Measurements from ENCODE around the gene CEBPZOS. TPM values are rescaled to one million over a fixed set of nuclear protein-coding genes. Genes with fewer than 3 reads are reported as not detected.

Gene CEBPZOS
- total and polyA plus RNA-seq, 2 of the 8 experiments (the other 6 are each of a cell fraction or from before 2014, with no cell fraction given), result 27.3 to 43.5 TPM

DNA sequence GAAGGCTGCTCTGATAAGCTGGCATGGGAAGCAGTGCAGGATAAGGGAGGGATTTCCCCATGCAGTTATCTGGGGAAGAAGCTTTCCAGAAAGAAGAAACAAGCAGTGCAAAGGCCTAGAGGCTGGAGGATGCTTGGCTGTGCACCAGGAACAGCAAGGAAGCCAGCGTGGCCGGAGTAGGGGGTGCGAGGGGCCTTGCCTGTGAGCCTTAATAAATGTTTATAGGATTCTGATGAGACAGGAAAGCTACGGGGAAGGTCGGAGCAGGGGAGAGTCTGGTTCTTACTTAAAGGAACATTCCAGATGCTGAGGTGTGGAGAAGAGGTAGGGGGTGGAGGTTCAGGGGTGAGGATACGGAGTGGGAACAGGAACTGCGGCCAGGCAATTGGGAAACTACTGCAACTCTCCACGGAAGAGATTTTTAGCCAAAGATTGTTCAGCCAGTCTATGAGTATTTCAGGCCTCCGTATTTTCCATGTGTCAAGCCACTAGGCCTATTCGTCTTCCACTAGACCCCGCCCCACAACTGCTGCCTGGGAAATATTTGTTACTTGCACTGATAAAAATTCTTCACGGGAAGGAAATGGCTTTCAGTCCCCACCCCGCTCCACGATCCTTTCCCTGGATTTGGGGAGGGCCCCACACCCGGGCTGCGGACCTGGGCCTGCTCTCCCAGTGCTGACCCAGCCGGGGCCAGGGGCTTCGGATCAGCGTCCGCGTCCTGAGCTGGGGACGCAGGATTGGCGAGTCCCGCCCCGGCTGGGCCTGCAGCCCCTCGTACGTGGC, 40.0 kb upstream of the CEBPZOS start:
- Histone ChIP-seq H3K36me3 (ENCODE audit: control insufficient read depth in 2 of 4, insufficient read depth in 4 of 4, low read length in 3 of 4) (no peaks in the 10 kb centered on the region; a peak in 2 of 8 replicates), H3K9ac (replicated peaks in 1 of 4; ENCODE audit: extremely low read depth in 1 of 4, low read depth in 3 of 4, low read length in 3 of 4) (peak overlapping the region; percentile 51 to 78 (median 63)), H3K4me1 (replicated peaks in 1 of 4; ENCODE audit: control insufficient read depth in 3 of 4, insufficient read depth in 4 of 4, low read length in 3 of 4) (peaks cover 0 to 11% (median 8%) of the 10 kb centered on the region in 4 experiments; a peak in 6 of 7 replicates), H3K27me3 (replicated peaks in 1 of 4; ENCODE audit: control insufficient read depth in 3 of 4, extremely low read depth in 1 of 4, insufficient read depth in 3 of 4, low read length in 3 of 4) (no peaks in the 10 kb centered on the region), H2BK5ac (ENCODE audit: low read depth, low read length) (peak overlapping the region; percentile 48; the same call in 1 of the 2 replicates), H3K14ac (ENCODE audit: insufficient read length) (no peak overlapping the region), H3K4me2 (ENCODE audit: insufficient read depth in 1 of 2, low read depth in 2 of 2, low read length in 2 of 2) (peak overlapping the region; percentile 83 to 90), H3K56ac (replicated peaks; ENCODE audit: insufficient read length, low read depth, low read length) (no peak overlapping the region), H2BK20ac (ENCODE audit: low read length) (no peak overlapping the region), H3K4ac (replicated peaks; ENCODE audit: insufficient read length, low read depth, low read length) (peak overlapping the region; percentile 1), H2AK5ac (ENCODE audit: low read depth, low read length) (0 out of 2 replicates have a peak overlapping the region, but pooled peaks have one; percentile 4), H2BK120ac (replicated peaks; ENCODE audit: low read depth, low read length) (peak overlapping the region; percentile 14), H3K18ac (ENCODE audit: extremely low read depth, low read length) (peak overlapping the region; percentile 10), H2BK15ac (ENCODE audit: low read length) (0 out of 2 replicates have a peak overlapping the region, but pooled peaks have one; percentile 2), H4K91ac (replicated peaks; ENCODE audit: insufficient read length, low read length) (peak overlapping the region; percentile 37), H4K20me1 (replicated peaks in 1 of 2; ENCODE audit: control insufficient read depth in 1 of 2, insufficient read depth in 2 of 2, low read length in 2 of 2) (no peaks in the 10 kb centered on the region), H2BK12ac (ENCODE audit: low read depth, low read length) (peak overlapping the region; percentile 60; the same call in 1 of the 2 replicates), H4K8ac (ENCODE audit: extremely low read depth, insufficient read depth, low read length) (peak overlapping the region; percentile 26; the same call in 1 of the 2 replicates), H3K79me1 (ENCODE audit: low read depth, low read length) (peaks cover 2% of the 10 kb centered on the region; the same call in 1 of the 2 replicates), H4K5ac (ENCODE audit: insufficient read length, low read depth, low read length) (no peak overlapping the region), H3K79me2 (ENCODE audit: control insufficient read depth in 1 of 2, insufficient read depth in 2 of 2, low read length in 2 of 2) (peaks cover 0 to 38% of the 10 kb centered on the region in 2 experiments; a peak in 2 of 4 replicates), H3K27ac (ENCODE audit: low read depth, low read length) (no peak overlapping the region), H3K9me3 (ENCODE audit: insufficient read depth in 2 of 2, low read depth in 1 of 2, low read length in 1 of 2) (no peaks in the 10 kb centered on the region), H3K23me2 (ENCODE audit: low read depth, low read length) (peaks cover 6% of the 10 kb centered on the region; the same call in 1 of the 2 replicates), H3K23ac (ENCODE audit: insufficient read length) (no peak overlapping the region), H2AFZ (ENCODE audit: low read length) (peak overlapping the region; percentile 28; the same call in 1 of the 2 replicates), H3K4me3 (ENCODE audit: extremely low read depth in 1 of 4, insufficient read depth in 2 of 4, low read depth in 3 of 4, low read length in 4 of 4) (peak overlapping the region; percentile 61 to 87 (median 70))
- FAIRE-seq (no peak), DNase-seq (ENCODE audit: low read depth in 1 of 2, low spot score in 2 of 2) (peak in 1 of 2 experiments; percentile 78)
- 22% methylated on average over 21 of the region's 27 CpGs; no CpG with 5 or more reads in 1 of the 2 experiments for WGBS, 2 experiments (ENCODE audit: extremely low coverage in 1 of 2, insufficient coverage in 1 of 2, insufficient read length in 1 of 2, insufficient replicate concordance in 2 of 2, low coverage in 1 of 2, low lambda C conversion rate in 2 of 2, missing lambda C conversion rate in 1 of 2)
- POLR2A ChIA-PET (ENCODE audit: partially characterized antibody), result interaction anchor here (0.8 to 3.8 kb wide), 11 partner anchors 8 to 374 kb away, joined by 3 to 15 read pairs (median 3); partner anchors contain the start of genes CEBPZ and NDUFAF7
- CTCF ChIA-PET (ENCODE audit: partially characterized antibody), result interaction anchor here (1.0 to 1.1 kb wide), 2 partner anchors 12 to 94 kb away, joined by 3 to 4 read pairs; no protein-coding TSS in a partner anchor
- TF ChIP-seq POLR2A (IDR thresholded peaks at IDR 0.05; ENCODE audit: control extremely low read depth in 1 of 2, low read depth in 2 of 2, low read length in 2 of 2) (peak in 1 of 2 experiments; percentile 54; a peak in 1 of 3 replicates), PHF8 (conservative IDR thresholded peaks at IDR 0.05; ENCODE audit: low read depth, low read length) (peak; percentile 61), CEBPB (IDR thresholded peaks at IDR 0.05; ENCODE audit: low read depth, low read length) (no peak)

Measured in H1 (cell line).